Testis (tissue), 3 donors: ENCODE data around the gene SPSB1. TPM values are rescaled to one million over a fixed set of nuclear protein-coding genes. Genes with fewer than 3 reads are reported as not detected.

Source experiments
- DNase-seq: peaks from one replicate; pipeline ENCODE4 v3.0.0-alpha.2; 2019
- H3K27ac ChIP-seq, 2 donors: fragments of 200-600 bp; sonication (generic); one replicate each; pipeline ENCODE4 v1.5.1; 2019
- H3K27me3 ChIP-seq: fragments of 200-600 bp; sonication (generic); one replicate; pipeline ENCODE4 v1.5.1; 2019
- H3K36me3 ChIP-seq: fragments of 200-600 bp; sonication (generic); one replicate; pipeline ENCODE4 v1.5.1; 2017; ENCODE audit warnings: low read depth; ENCODE audit errors: missing control alignments
- H3K4me1 ChIP-seq: fragments of 200-600 bp; sonication (generic); one replicate; pipeline ENCODE4 v1.5.1; 2019
- H3K4me3 ChIP-seq, 2 donors: fragments of 200-600 bp; sonication (generic); one replicate each; pipeline ENCODE4 v1.5.1; 2017 to 2019
- H3K9me3 ChIP-seq: fragments of 200-600 bp; sonication (generic); one replicate; pipeline ENCODE4 v1.5.1; 2017
- POLR2A ChIP-seq: fragments of 450-650 bp; IDR thresholded peaks from one replicate; pipeline ENCODE4 v1.6.1; 2017; ENCODE audit warnings: antibody characterized with exemption, mild to moderate bottlenecking, moderate library complexity
- WGBS, 2 donors: methylation state at CpG; one replicate each; pipeline ENCODE4 v1.1.5; 2018; 5-methylcytosine and 5-hydroxymethylcytosine counted together
- intact Hi-C: fragments of 100-400 bp; cut with DNase I; formaldehyde crosslinking; loops from one replicate; pipeline ENCODE4 v1.15.1; 2023; ENCODE audit warnings: low total_unique reads
- polyA plus RNA-seq: library from polyadenylated mRNA; stranded (reverse); fragments of 350-450 nt; fragmentation: Illumina TruSeq; extraction: RNeasy Lipid Tissue Mini Kit (QIAGEN cat#74804); gene quantifications from one replicate; pipeline ENCODE4 v1.2.3, GENCODE V29; 2014; ENCODE audit warnings: low read depth, low replicate concordance; ENCODE audit not compliant: insufficient read depth
- total RNA-seq, 2 donors: library from RNA; depleted of rRNA; stranded (reverse); fragments of >200 nt; gene quantifications; one replicate each; pipeline ENCODE4 v1.2.3, GENCODE V29; 2016
- TF ChIP-seq, protein P1 (sequence below), 3 experiments: fragments of 450-650 bp in 2 of 3; fragments of 200-600 bp in 1 of 3; sonication (generic) in 1 of 3; IDR thresholded peaks; one replicate each; pipeline ENCODE4 v1.5.1; 2016 to 2019; ENCODE audit warnings: antibody characterized with exemption in 3 of 3, mild to moderate bottlenecking in 2 of 3, moderate library complexity in 1 of 3

The SPSB1 gene
- total and polyA plus RNA-seq, 3 donors from 2014 or later = 19.8 to 37.9 (median 30.0) TPM

- H3K27me3 ChIP-seq = no peaks in the 10 kb centered on the region
- intact Hi-C loops = no loop called here
- DNase-seq = no peak
- WGBS, 2 donors = 47 to 53% methylated on average over 8 to 14 of the region's 14 CpGs
- no peak overlapping the region for H3K27ac ChIP-seq
- no peak for TF ChIP-seq POLR2A
- TF ChIP-seq, protein P1, sequence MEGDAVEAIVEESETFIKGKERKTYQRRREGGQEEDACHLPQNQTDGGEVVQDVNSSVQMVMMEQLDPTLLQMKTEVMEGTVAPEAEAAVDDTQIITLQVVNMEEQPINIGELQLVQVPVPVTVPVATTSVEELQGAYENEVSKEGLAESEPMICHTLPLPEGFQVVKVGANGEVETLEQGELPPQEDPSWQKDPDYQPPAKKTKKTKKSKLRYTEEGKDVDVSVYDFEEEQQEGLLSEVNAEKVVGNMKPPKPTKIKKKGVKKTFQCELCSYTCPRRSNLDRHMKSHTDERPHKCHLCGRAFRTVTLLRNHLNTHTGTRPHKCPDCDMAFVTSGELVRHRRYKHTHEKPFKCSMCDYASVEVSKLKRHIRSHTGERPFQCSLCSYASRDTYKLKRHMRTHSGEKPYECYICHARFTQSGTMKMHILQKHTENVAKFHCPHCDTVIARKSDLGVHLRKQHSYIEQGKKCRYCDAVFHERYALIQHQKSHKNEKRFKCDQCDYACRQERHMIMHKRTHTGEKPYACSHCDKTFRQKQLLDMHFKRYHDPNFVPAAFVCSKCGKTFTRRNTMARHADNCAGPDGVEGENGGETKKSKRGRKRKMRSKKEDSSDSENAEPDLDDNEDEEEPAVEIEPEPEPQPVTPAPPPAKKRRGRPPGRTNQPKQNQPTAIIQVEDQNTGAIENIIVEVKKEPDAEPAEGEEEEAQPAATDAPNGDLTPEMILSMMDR (IDR thresholded peaks at IDR 0.05) = no peak
- no peaks in the 10 kb centered on the region for H3K9me3 ChIP-seq
- H3K4me3 ChIP-seq = no peak overlapping the region
- no peaks in the 10 kb centered on the region for H3K36me3 ChIP-seq
- no peaks in the 10 kb centered on the region for H3K4me1 ChIP-seq
Measured at GRCh38 chr1:9361630-9362260, 69.1 kb downstream of the SPSB1 start.

DNA sequence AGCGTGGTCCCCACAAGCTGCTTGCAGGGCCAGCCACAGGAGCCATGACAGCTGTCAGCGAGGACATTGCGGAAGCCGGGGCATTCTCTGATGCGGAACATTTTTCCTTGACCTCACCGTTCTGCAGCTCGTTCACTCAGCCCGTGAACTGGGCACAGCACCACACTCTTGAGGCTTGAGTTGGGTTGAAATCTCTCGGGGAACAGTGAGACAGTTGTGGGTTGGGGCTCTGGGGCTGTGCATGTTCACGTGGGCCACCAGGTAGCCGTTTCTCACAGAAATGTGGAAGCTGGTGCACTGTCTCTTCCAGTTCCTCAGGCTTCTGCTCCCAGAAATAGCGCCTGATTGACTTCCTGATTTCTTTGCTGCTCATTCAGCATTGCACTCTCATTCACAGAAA is 69.8 kb downstream of the SPSB1 start:
- Histone ChIP-seq H3K4me3 (no peak overlapping the region), H3K9me3 (no peaks in the 10 kb centered on the region), H3K27me3 (no peaks in the 10 kb centered on the region), H3K4me1 (no peaks in the 10 kb centered on the region), H3K27ac (no peak overlapping the region), H3K36me3 (no peaks in the 10 kb centered on the region)
- intact Hi-C loops = no loop called here
- DNase-seq = no peak
- TF ChIP-seq POLR2A = no peak
- TF ChIP-seq, protein P1 (IDR thresholded peaks at IDR 0.05) = no peak
- 87 to 89% methylated on average over 4 to 12 of the region's 12 CpGs for WGBS, 2 donors

DNA sequence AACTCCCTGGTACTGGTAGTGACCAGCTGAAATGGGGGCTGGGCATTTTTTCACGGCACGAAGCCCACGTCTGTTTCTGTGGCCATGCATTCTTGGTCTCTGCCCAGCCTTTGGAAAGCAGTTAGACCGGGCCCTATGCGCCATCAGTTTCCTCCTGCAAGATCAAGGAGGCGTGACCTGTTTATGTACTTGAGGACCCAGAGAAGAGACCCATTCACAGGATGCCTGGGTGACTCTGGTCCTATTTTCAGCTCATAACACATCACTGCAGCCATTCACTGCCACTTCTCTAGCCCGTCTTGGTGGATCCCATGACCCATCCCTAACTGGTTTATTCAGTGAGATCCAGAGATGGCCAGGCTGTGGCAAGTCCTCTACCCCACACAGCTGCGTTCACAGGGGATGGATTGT is 70.4 kb downstream of the SPSB1 start:
- intact Hi-C loops = no loop called here
- Histone ChIP-seq H3K36me3 (no peaks in the 10 kb centered on the region), H3K4me1 (no peaks in the 10 kb centered on the region), H3K9me3 (no peaks in the 10 kb centered on the region), H3K4me3 (no peak overlapping the region), H3K27me3 (no peaks in the 10 kb centered on the region), H3K27ac (no peak overlapping the region)
- TF ChIP-seq, protein P1 (IDR thresholded peaks at IDR 0.05) = no peak
- no peak for TF ChIP-seq POLR2A
- DNase-seq = no peak
- 95 to 96% methylated on average over 8 of the region's 8 CpGs for WGBS, 2 donors

- Histone ChIP-seq H3K27ac (no peak overlapping the region), H3K4me3 (no peak overlapping the region), H3K27me3 (no peaks in the 10 kb centered on the region), H3K9me3 (no peaks in the 10 kb centered on the region), H3K4me1 (no peaks in the 10 kb centered on the region), H3K36me3 (no peaks in the 10 kb centered on the region)
- 85 to 93% methylated on average over 7 to 8 of the region's 8 CpGs for WGBS, 2 donors
- intact Hi-C loops = no loop called here
- no peak for DNase-seq
- TF ChIP-seq POLR2A = no peak
- TF ChIP-seq, protein P1 (IDR thresholded peaks at IDR 0.05) = no peak
Measured at GRCh38 chr1:9366298-9366697, 73.6 kb downstream of the SPSB1 start.
